NCI-H446 (cell line): ENCODE data around the gene NUFIP1.
"Not testable (repeated sequence)": the region's sequence is repeated elsewhere in the genome, so short reads cannot be mapped to it uniquely, and the experiment has no call there.

Experiments used
- DNase-seq, 2 experiments: peaks; one replicate each; lab custom pipeline; 2025; lab: John Stamatoyannopoulos, UW

Gene NUFIP1

DNA sequence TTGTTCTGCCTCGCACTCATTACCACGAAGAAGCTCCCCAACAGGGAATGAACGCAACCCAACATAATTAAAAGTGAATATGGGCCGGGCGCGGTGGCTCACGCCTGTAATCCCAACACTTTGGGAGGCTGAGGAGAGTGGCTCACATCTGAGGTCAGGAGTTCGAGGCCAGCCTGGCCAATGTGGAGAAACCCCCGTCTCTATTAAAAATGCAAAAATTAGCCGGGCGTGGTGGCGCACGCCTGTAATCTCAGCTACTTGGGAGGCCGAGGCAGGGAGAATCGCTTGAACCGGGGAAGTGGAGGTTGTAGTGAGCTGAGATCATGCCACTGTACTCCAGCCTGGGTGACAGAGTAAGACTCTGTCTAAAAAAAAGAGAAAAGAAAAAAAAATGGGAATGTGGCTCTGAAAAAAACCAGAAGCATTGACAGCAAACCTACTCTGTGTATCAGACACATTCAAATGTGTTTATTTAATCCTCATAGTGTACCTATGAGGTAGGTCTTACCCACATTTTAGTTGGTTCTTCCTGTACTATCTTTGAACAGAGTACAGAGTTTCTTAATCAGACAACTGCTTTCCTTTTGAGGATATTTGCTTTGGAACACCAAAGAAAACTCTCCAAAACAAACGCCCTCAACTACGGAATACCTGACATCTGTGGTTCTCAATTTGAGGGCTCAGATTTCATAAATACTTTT lies 70.0 kb downstream of the NUFIP1 start:
- DNase-seq: no peak

DNA sequence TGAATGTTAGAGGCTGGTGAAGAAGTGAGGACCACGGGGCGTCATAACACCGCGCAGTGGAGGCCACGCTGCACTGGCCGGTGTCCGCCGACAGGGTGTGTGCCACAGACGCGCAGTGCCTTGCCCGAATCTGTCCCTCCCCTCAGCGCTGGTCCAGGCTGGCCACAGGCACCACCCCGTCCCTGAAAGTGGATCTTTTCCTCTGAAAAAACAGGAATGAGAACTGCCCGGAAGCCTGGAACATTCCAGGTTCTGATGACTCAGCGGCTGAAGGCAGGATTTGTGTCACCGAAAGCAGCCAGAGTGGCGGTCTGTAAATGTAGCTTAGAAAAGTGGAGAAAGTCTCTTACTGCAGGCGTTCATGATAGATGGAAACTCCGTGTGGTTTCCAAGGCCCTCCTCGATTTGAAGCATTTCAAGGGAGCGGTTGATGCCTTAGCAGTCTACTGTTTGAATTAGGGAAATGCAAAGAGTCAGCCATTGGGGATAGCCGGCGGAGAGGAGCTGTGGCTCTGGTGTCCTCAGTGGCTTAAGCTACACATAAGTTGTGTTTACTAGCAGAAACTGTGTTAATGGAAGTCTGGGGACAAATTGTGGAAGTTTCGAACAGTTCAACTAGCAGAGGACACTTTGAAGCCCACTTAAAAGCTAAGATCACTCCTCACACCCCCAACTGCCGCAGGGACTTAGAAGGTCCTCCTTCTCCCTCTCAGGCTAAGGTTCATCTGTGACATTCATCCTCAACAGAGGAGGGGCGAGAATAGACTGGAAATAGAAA lies 70.8 kb downstream of the NUFIP1 start:
- peak; percentile 93 for DNase-seq

DNA sequence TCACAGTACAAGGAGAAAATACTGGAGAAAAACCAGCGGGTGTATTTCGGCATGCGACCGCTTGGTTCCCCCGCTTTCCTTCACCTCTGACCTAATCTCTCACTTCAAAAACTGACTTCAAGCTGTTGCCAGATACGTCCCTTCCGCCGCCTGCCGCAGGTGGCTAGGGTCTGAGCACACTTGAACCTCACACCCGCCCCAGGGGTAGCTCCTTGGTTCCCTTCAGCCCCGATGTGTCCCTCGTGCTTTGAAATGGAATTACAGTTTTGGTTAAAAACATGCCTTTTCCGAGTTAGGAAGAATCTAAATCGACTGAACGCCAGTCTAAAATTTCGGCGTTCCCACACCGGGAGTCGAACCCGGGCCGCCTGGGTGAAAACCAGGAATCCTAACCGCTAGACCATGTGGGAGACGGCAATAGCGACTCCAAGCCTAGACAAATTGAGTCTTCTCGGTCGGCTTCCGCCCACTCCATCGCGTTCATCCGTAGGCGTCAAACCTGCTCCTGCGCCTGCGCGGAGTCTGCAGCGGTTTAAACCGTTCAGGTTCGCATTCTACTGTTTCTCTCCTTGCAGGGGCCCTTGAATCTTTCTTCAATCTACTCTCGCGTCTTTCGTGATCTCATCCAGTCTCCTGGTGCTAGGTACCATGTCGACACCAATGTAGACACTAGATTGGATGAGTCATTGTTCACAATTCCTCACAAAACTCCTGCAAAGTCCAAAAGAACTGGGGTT lies 71.5 kb downstream of the NUFIP1 start:
- DNase-seq: peak; percentile 98

DNA sequence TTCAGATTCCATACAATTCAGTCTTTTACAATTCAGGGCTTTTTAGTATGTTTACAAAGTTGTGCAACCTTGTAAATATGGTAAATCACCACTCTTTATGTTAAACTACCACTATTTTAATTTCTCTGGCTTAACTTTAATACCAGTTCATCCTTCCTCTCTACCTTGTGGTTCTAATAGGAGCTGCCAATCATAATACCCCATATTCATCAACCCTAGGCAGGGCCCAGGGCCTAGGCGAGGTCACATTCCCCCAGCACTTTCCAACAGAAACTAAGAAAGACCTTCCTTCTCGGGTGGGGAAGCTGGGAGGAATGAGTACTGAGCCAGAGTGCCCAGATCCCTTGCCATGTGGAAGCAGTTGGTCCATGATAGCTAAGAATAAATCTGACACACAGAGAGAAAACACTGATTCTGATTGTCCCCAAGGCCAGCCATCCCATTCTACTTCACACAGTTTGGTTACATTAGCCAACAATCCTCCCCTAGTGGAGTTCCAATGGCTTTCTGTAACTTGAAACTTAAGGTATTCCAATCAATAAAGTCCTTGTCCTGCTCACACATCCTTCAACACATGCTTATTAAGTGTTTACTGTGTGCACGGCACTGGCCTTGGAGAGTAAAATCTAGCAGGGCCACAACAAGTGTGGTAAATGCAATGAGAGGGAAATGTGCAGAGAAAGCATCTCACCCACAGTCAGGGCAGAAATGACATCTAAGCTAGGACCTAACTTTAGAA lies 76.8 kb downstream of the NUFIP1 start:
- no peak for DNase-seq

- DNase-seq: no peak
These were observed 80.6 kb downstream of the NUFIP1 start for GRCh38 chr13:44908712-44909111.

DNA sequence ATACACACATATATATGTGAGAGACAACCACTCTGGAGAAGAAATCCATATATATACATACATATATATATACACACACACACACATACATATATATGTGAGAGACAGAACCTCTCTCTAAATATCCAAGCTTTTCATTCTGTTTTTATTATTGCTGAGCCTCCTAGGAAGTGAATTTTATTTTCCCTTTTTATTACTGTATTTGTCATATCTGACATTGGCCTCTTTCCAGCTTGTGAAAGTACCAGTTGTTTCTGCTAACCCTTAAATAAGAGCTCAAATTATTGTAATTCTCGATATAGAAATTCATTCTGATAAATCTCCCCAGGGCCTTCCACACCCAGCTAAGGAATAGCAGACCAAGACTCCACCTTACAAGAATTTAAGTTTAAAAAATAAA lies 81.0 kb downstream of the NUFIP1 start:
- DNase-seq: no peak

DNA sequence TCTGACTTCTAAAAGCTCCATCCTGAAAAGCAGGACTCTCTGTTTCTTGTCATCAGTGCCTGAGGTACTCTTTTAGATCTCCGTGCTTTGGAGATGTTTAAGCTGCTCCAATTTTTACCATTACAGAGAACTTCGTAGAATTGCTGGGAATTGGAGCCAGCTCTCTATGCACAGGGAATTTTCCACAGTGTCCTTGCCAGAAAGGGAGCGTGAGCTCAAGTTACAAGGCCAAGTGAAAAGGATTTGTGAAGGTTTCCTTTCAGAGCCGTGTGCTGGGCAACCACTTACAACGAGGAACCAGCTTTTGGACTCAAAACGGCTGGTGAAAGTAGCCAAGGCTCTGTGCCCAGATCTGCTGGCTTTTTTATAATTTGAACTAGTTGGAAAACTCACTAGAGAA lies 82.6 kb downstream of the NUFIP1 start:
- DNase-seq: peak; percentile 35 to 78

GRCh38 chr13:44906230-44906629 lies 83.0 kb downstream of the NUFIP1 start:
- DNase-seq: no peak

- no peak for DNase-seq
These were observed 83.7 kb downstream of the NUFIP1 start for GRCh38 chr13:44905556-44905955.

- DNase-seq: peak in 1 of 2 experiments; percentile 44
These were observed 84.3 kb downstream of the NUFIP1 start for GRCh38 chr13:44904967-44905366.

DNA sequence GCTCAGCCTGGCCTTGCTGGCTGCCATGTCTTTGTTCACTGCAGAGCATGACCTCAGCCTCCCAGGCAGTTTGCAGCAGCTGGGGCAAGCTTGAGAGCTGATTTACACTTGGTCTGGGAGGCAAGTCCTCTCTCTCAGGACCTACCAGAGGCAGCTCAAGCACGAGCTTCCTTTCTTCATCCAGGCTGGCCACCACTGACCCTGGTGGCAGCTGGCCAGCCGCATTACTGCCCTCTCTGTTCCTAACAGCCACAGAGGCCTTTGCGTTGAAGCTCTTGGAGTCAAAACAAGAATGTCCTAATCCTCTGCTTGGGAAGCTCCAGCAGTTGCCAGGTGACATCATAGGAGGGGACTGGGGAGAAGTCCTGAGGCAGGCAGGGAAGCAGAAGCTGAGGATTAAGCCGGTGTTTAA lies 85.7 kb downstream of the NUFIP1 start:
- no peak for DNase-seq

DNA sequence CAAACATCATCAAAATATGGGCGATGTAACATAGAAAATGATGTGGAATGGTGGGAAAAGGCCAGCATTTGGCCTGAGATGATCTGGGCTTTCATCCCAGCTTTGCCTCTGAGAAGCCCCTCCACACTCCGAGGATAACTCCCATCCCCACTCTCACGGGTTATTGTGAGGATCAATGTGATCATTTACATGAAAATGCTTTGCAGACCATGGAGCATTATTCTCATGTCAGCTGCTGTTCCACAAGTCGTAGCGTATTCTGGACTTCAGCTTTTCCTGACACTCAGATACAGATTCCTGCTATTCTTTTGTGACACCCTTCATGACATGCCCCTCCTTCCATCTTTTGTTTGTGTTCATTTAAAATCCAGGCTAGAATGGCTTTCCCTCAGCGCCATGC lies 86.5 kb downstream of the NUFIP1 start:
- DNase-seq: no peak

- DNase-seq: peak in 1 of 2 experiments; percentile 27
These were observed 89.3 kb downstream of the NUFIP1 start for GRCh38 chr13:44899967-44900366.

DNA sequence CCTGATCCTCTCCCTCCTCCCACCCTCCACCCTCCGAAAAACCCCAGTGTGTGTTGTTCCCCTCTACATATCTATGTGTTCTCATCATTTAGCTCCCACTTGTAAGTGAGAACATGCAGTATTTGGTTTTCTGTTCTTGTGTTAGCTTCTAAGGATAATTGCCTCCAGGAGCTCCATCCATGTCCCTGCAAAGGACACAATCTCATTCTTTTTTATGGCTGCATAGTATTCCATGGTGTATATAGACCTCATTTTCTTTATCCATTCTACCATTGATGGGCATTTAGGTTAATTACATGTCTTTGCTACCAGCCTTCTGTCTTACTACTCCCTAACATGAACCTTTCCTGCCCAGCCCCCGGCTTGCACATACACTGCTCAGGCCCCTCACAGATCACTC lies 91.0 kb downstream of the NUFIP1 start:
- not testable (repeated sequence) for DNase-seq

GRCh38 chr13:44895953-44896335 lies 93.3 kb downstream of the NUFIP1 start:
- DNase-seq: no peak

DNA sequence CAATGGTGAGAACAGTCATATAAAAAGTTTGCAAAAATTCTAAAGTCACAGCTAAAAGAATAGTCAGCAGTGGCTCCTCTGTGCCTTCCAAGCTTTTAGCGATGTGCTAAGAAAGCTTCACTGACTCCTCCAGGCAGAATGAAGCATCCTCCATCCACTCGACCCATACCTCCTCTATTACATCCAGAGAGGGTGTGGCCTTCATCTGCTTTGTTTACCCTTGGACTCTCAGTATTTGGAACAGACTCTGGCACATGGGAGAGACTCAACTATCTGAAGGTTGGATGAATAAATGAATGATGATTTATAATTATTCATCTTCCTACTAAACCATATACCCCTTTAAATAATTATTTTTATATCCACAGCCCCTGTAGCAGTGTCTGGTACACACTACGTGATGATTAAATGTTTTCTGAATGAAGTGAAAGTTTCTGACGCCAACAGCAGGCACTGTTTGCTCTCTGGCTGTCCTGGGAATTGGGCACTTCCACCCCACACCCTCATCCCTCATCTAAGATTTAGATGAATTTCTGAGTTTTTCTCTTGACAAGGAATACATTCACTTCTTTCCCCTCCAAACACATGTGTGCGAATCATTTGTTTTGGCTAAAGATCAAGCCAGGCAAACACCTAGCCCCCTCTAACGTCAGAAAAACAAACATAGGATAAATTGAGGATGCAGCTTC lies 93.9 kb downstream of the NUFIP1 start:
- DNase-seq: peak in 1 of 2 experiments; percentile 5

- no peak for DNase-seq
These were observed 95.1 kb downstream of the NUFIP1 start for GRCh38 chr13:44894001-44894770.
